ENCODE measurements around the gene PCBP2.

PCBP2 gene

GRCh38 chr12:53495903-53496751 is 44.2 kb downstream of the PCBP2 start:
- DNase-seq = no peak

GRCh38 chr12:53496752-53497032 is 44.8 kb downstream of the PCBP2 start:
- no peak for DNase-seq

GRCh38 chr12:53497461-53497860 is 45.6 kb downstream of the PCBP2 start:
- DNase-seq = no peak

GRCh38 chr12:53498235-53498630 is 46.3 kb downstream of the PCBP2 start:
- DNase-seq = no peak

GRCh38 chr12:53499266-53500141 is 47.6 kb downstream of the PCBP2 start, which contains the start of gene MAP3K12:
MAP3K12 (minus strand) TSS chr12:53499458; CDS start chr12:53487391, 12,067 bp downstream.
- peak; percentile 51 to 60 for DNase-seq

GRCh38 chr12:53500142-53500775 is 48.4 kb downstream of the PCBP2 start:
- peak; percentile 37 to 53 for DNase-seq

GRCh38 chr12:53500776-53501614 is 49.1 kb downstream of the PCBP2 start, which contains the start of gene TARBP2:
TARBP2 (plus strand) TSS chr12:53501283; CDS start chr12:53501409, 126 bp downstream.
- DNase-seq = peak; percentile 99

GRCh38 chr12:53501615-53502181 is 49.8 kb downstream of the PCBP2 start:
- no peak for DNase-seq

GRCh38 chr12:53502331-53502730 is 50.4 kb downstream of the PCBP2 start:
- DNase-seq = no peak

- DNase-seq = no peak
Observed at GRCh38 chr12:53502983-53503728, 51.3 kb downstream of the PCBP2 start.

- no peak for DNase-seq
Observed at GRCh38 chr12:53504004-53504920, 52.4 kb downstream of the PCBP2 start.

- no peak for DNase-seq
Observed at GRCh38 chr12:53505086-53505485, 53.2 kb downstream of the PCBP2 start.

- DNase-seq = no peak
Observed at GRCh38 chr12:53505555-53506449, 53.9 kb downstream of the PCBP2 start.

GRCh38 chr12:53506450-53506785 is 54.5 kb downstream of the PCBP2 start:
- DNase-seq = no peak

GRCh38 chr12:53506881-53507602 is 55.1 kb downstream of the PCBP2 start, which contains the start of gene NPFF:
NPFF (minus strand) TSS chr12:53507484; CDS start chr12:53507474, 10 bp downstream.
- DNase-seq = no peak

GRCh38 chr12:53507603-53507885 is 55.6 kb downstream of the PCBP2 start:
- DNase-seq = no peak

- peak; percentile 77 to 91 for DNase-seq
Observed at GRCh38 chr12:53508534-53509170, 56.8 kb downstream of the PCBP2 start.

Measured in Kasumi-1 (cell line).